Trophoblast cell (in vitro differentiated cells and primary cell): Measurements from ENCODE around the gene KLHL26.

Experiments used
- DNase-seq, 2 donors: peaks; one replicate each; pipeline ENCODE4 v3.0.0-alpha.2; 2016
- H2AFZ ChIP-seq: 2 replicates; pipeline ENCODE4 v1.6.1; 2013; ENCODE audit warnings: low read length, moderate library complexity, mild to moderate bottlenecking; ENCODE audit not compliant: insufficient read depth, poor library complexity
- H2AK5ac ChIP-seq: 2 replicates; pipeline ENCODE4 v1.6.1; 2013; ENCODE audit warnings: mild to moderate bottlenecking, low read length
- H2BK120ac ChIP-seq: 2 replicates; pipeline ENCODE4 v1.6.1; 2013; ENCODE audit warnings: low read length, mild to moderate bottlenecking, moderate library complexity; ENCODE audit not compliant: insufficient read depth, poor library complexity
- H2BK12ac ChIP-seq: 2 replicates; pipeline ENCODE4 v1.6.1; 2013; ENCODE audit warnings: mild to moderate bottlenecking, low read length, moderate library complexity
- H2BK5ac ChIP-seq: 2 replicates; pipeline ENCODE4 v1.6.1; 2013; ENCODE audit warnings: low read length, low read depth, moderate library complexity, mild to moderate bottlenecking; ENCODE audit not compliant: poor library complexity
- H3K14ac ChIP-seq: 2 replicates; pipeline ENCODE4 v1.6.1; 2013; ENCODE audit warnings: mild to moderate bottlenecking, low read length
- H3K18ac ChIP-seq: 2 replicates; pipeline ENCODE4 v1.6.1; 2013; ENCODE audit warnings: mild to moderate bottlenecking, low read length
- H3K23ac ChIP-seq: 2 replicates; pipeline ENCODE4 v1.6.1; 2013; ENCODE audit warnings: low read length
- H3K27ac ChIP-seq: 2 replicates; pipeline ENCODE4 v1.5.1; 2013; ENCODE audit warnings: low read depth, mild to moderate bottlenecking, inconsistent platforms, low read length, moderate library complexity
- H3K27me3 ChIP-seq: 2 replicates; pipeline ENCODE4 v1.6.1; 2013; ENCODE audit warnings: inconsistent platforms, mild to moderate bottlenecking, low read length, moderate library complexity; ENCODE audit not compliant: insufficient read depth
- H3K36me3 ChIP-seq, 2 experiments: 1 replicate in 1 of 2; 2 replicates in 1 of 2; pipeline ENCODE4 v1.6.1; 2013; ENCODE audit warnings: low read length in 2 of 2, mild to moderate bottlenecking in 2 of 2, moderate library complexity in 1 of 2; ENCODE audit not compliant: insufficient read depth in 2 of 2, control insufficient read depth in 1 of 2
- H3K4ac ChIP-seq: 2 replicates; pipeline ENCODE4 v1.6.1; 2013; ENCODE audit warnings: low read depth, mild to moderate bottlenecking, low read length, moderate library complexity
- H3K4me1 ChIP-seq, 2 experiments: 1 replicate in 1 of 2; 2 replicates in 1 of 2; pipeline ENCODE4 v1.6.1; 2013; ENCODE audit warnings: low read length in 2 of 2, mild to moderate bottlenecking in 2 of 2, moderate library complexity in 1 of 2; ENCODE audit not compliant: insufficient read depth in 2 of 2, control insufficient read depth in 1 of 2
- H3K4me2 ChIP-seq: 2 replicates; pipeline ENCODE4 v1.6.1; 2013; ENCODE audit warnings: inconsistent platforms, mild to moderate bottlenecking, low read length, moderate library complexity
- H3K4me3 ChIP-seq: 2 replicates; pipeline ENCODE4 v1.5.1; 2013; ENCODE audit warnings: mild to moderate bottlenecking, low read depth, low read length, inconsistent platforms
- H3K79me1 ChIP-seq: one replicate; pipeline ENCODE4 v1.6.1; 2013; ENCODE audit warnings: low read length
- H3K79me2 ChIP-seq: 2 replicates; pipeline ENCODE4 v1.6.1; 2013; ENCODE audit warnings: low read length, mild to moderate bottlenecking; ENCODE audit not compliant: control insufficient read depth, insufficient read depth, poor library complexity
- H3K9ac ChIP-seq: 2 replicates; pipeline ENCODE4 v1.6.1; 2013; ENCODE audit warnings: mild to moderate bottlenecking, low read length
- H3K9me3 ChIP-seq: 2 replicates; pipeline ENCODE4 v1.6.1; 2013; ENCODE audit warnings: low read depth, mild to moderate bottlenecking, control low read depth, inconsistent platforms, low read length; ENCODE audit not compliant: insufficient read depth
- H4K12ac ChIP-seq: 2 replicates; pipeline ENCODE4 v1.6.1; 2013; ENCODE audit warnings: low read depth, mild to moderate bottlenecking, low read length, moderate library complexity
- H4K8ac ChIP-seq: 2 replicates; pipeline ENCODE4 v1.6.1; 2013; ENCODE audit warnings: low read depth, mild to moderate bottlenecking, low read length, moderate library complexity
- H4K91ac ChIP-seq: one replicate; pipeline ENCODE4 v1.6.1; 2013; ENCODE audit warnings: low read depth, mild to moderate bottlenecking, low read length, moderate library complexity
- WGBS: extraction: QIAGEN DNeasy Blood & Tissue Kit; methylation state at CpG from one replicate; pipeline ENCODE4 v1.1.7; 2013; ENCODE audit warnings: missing lambda C conversion rate; ENCODE audit not compliant: insufficient read length, insufficient coverage; ENCODE audit errors: extremely low coverage; 5-methylcytosine and 5-hydroxymethylcytosine counted together

KLHL26 gene

GRCh38 chr19:18674616-18675015 is 37.8 kb downstream of the KLHL26 start:
- H3K4me1 ChIP-seq, result peaks cover 2 to 9% of the 10 kb centered on the region in 2 experiments
- no peak overlapping the region for H3K23ac ChIP-seq
- no peaks in the 10 kb centered on the region for H3K79me2 ChIP-seq
- H3K9ac ChIP-seq, result no peak overlapping the region
- H3K36me3 ChIP-seq, result peaks cover 0 to 2% of the 10 kb centered on the region in 2 experiments
- H3K79me1 ChIP-seq, result no peaks in the 10 kb centered on the region
- H2BK120ac ChIP-seq, result no peak overlapping the region
- H2BK5ac ChIP-seq, result no peak overlapping the region
- H2AK5ac ChIP-seq, result no peak overlapping the region
- H3K27me3 ChIP-seq, result no peaks in the 10 kb centered on the region
- H4K12ac ChIP-seq, result no peak overlapping the region
- H2BK12ac ChIP-seq, result no peak overlapping the region
- no peak overlapping the region for H3K14ac ChIP-seq
- peak overlapping the region; percentile 3 for H3K4me3 ChIP-seq
- H4K91ac ChIP-seq, result no peak overlapping the region
- H4K8ac ChIP-seq, result no peak overlapping the region
- no peak overlapping the region for H3K27ac ChIP-seq
- H3K4me2 ChIP-seq, result no peak overlapping the region
- peak; percentile 52 to 76 for DNase-seq
- no peak overlapping the region for H3K18ac ChIP-seq
- H3K4ac ChIP-seq, result no peak overlapping the region
- H2AFZ ChIP-seq, result no peak overlapping the region
- WGBS, result no CpG with 5 or more reads among the region's 11 CpGs
- peaks cover 4% of the 10 kb centered on the region for H3K9me3 ChIP-seq

DNA sequence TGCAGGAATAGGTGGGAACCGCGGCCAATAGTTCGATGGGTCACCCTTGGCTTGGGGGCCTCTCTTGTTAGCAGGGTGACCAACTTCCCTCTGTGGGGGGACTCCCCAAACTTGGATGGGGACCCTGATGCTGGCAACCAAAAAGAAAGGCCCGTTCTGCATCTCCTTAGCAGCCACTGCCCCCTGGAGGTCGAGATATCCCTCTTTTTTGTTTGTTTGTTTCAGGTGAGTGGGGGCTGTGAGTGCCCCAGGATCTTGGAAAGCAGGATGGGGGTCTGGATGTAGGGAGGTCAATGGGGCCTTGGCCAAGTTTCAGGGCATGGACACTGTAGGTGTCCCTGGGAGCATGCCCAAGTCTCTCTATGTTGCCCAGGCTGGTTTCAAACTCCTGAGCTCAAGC is 39.0 kb downstream of the KLHL26 start:
- Histone ChIP-seq H3K27ac (no peak overlapping the region), H3K9ac (no peak overlapping the region), H4K8ac (no peak overlapping the region)

GRCh38 chr19:18676692-18677091 is 39.9 kb downstream of the KLHL26 start:
- Histone ChIP-seq H3K36me3 (peaks cover 0 to 1% of the 10 kb centered on the region in 2 experiments), H4K91ac (no peak overlapping the region), H3K9me3 (peaks cover 4% of the 10 kb centered on the region), H3K14ac (no peak overlapping the region), H2BK5ac (no peak overlapping the region), H3K9ac (no peak overlapping the region), H3K4me1 (peaks cover 2 to 9% of the 10 kb centered on the region in 2 experiments), H3K4me3 (no peak overlapping the region), H3K4ac (no peak overlapping the region), H3K27me3 (no peaks in the 10 kb centered on the region), H2BK12ac (no peak overlapping the region), H3K4me2 (no peak overlapping the region), H2AFZ (no peak overlapping the region), H3K18ac (no peak overlapping the region), H3K79me1 (no peaks in the 10 kb centered on the region), H2AK5ac (no peak overlapping the region), H3K23ac (no peak overlapping the region), H4K12ac (no peak overlapping the region), H3K27ac (no peak overlapping the region), H4K8ac (no peak overlapping the region), H2BK120ac (no peak overlapping the region), H3K79me2 (no peaks in the 10 kb centered on the region)
- WGBS, result no CpG with 5 or more reads among the region's 7 CpGs
- no peak for DNase-seq

More for the DNA sequence above, 39.0 kb downstream of the KLHL26 start:
- no peak overlapping the region for H3K4me3 ChIP-seq
- H4K12ac ChIP-seq, result no peak overlapping the region
- no peaks in the 10 kb centered on the region for H3K79me1 ChIP-seq
- H3K36me3 ChIP-seq, result peaks cover 0 to 2% of the 10 kb centered on the region in 2 experiments
- no peak overlapping the region for H4K91ac ChIP-seq
- no peak overlapping the region for H3K4ac ChIP-seq
- no CpG with 5 or more reads among the region's 5 CpGs for WGBS
- H2BK120ac ChIP-seq, result no peak overlapping the region
- DNase-seq, result no peak
- no peak overlapping the region for H2AFZ ChIP-seq
- peaks cover 4% of the 10 kb centered on the region for H3K9me3 ChIP-seq
- H2AK5ac ChIP-seq, result no peak overlapping the region
- no peaks in the 10 kb centered on the region for H3K27me3 ChIP-seq
- no peak overlapping the region for H3K14ac ChIP-seq
- no peak overlapping the region for H3K18ac ChIP-seq
- H2BK5ac ChIP-seq, result no peak overlapping the region
- H3K4me1 ChIP-seq, result peaks cover 2 to 9% of the 10 kb centered on the region in 2 experiments
- no peaks in the 10 kb centered on the region for H3K79me2 ChIP-seq
- no peak overlapping the region for H3K4me2 ChIP-seq
- H3K23ac ChIP-seq, result no peak overlapping the region
- no peak overlapping the region for H2BK12ac ChIP-seq

GRCh38 chr19:18677156-18677555 is 40.3 kb downstream of the KLHL26 start:
- peaks cover 4% of the 10 kb centered on the region for H3K9me3 ChIP-seq
- no peaks in the 10 kb centered on the region for H3K79me1 ChIP-seq
- H3K18ac ChIP-seq, result no peak overlapping the region
- H2AK5ac ChIP-seq, result no peak overlapping the region
- no peak overlapping the region for H3K4me2 ChIP-seq
- H3K79me2 ChIP-seq, result no peaks in the 10 kb centered on the region
- no peak overlapping the region for H3K9ac ChIP-seq
- H3K27ac ChIP-seq, result no peak overlapping the region
- no peak overlapping the region for H4K8ac ChIP-seq
- peaks cover 2 to 9% of the 10 kb centered on the region in 2 experiments for H3K4me1 ChIP-seq
- H4K91ac ChIP-seq, result peak overlapping the region; percentile 53
- no peaks in the 10 kb centered on the region for H3K27me3 ChIP-seq
- no peak for DNase-seq
- H4K12ac ChIP-seq, result no peak overlapping the region
- H2BK120ac ChIP-seq, result peak overlapping the region; percentile 12
- H3K36me3 ChIP-seq, result no peaks in the 10 kb centered on the region
- H3K23ac ChIP-seq, result no peak overlapping the region
- H3K4me3 ChIP-seq, result no peak overlapping the region
- H2BK12ac ChIP-seq, result peak overlapping the region; percentile 23
- no peak overlapping the region for H2BK5ac ChIP-seq
- no peak overlapping the region for H3K4ac ChIP-seq
- no peak overlapping the region for H3K14ac ChIP-seq
- no CpG with 5 or more reads among the region's 13 CpGs for WGBS
- no peak overlapping the region for H2AFZ ChIP-seq
